HFFc6 (cell line): Measurements from ENCODE around the gene TCIRG1. TPM values are rescaled to one million over a fixed set of nuclear protein-coding genes. Genes with fewer than 3 reads are reported as not detected.
A peak's percentile ranks its signal among the peaks of the same experiment; 100 is the strongest.

ENCODE experiments used
- DNase-seq: peaks from one replicate; pipeline ENCODE4 v3.0.0-alpha.2; 2018
- H3K27ac Mint-ChIP-seq: 2 replicates; pipeline ENCODE4 v1.8.0; 2020; ENCODE audit warnings: mild to moderate bottlenecking, mixed read lengths
- H3K27me3 Mint-ChIP-seq: 2 replicates; pipeline ENCODE4 v1.8.0; 2021; ENCODE audit warnings: mild to moderate bottlenecking, moderate library complexity, mixed read lengths; ENCODE audit not compliant: insufficient read depth
- H3K36me3 Mint-ChIP-seq: 2 replicates; pipeline ENCODE4 v1.8.0; 2021; ENCODE audit warnings: low read depth, mixed read lengths
- H3K4me1 Mint-ChIP-seq: 2 replicates; pipeline ENCODE4 v1.8.0; 2020; ENCODE audit warnings: low read depth, mixed read lengths
- H3K4me3 Mint-ChIP-seq: 2 replicates; pipeline ENCODE4 v1.8.0; 2020; ENCODE audit warnings: mild to moderate bottlenecking, moderate library complexity, mixed read lengths
- H3K9me3 Mint-ChIP-seq: 2 replicates; pipeline ENCODE4 v1.8.0; 2020; ENCODE audit warnings: mild to moderate bottlenecking, mixed read lengths
- total RNA-seq, 6 experiments: library from RNA; stranded (reverse); fragmentation: NEBNext Ultra II Directional; extraction: Animal tissue kit (Norgen Biotek cat#: 25700); gene quantifications; 2 replicates in 1 of 6; 3 replicates in 5 of 6; pipeline ENCODE4 v1.2.3, GENCODE V29; 2021
- TF ChIP-seq, protein P1 (sequence below): fragments of 200-600 bp; sonication (generic); IDR thresholded peaks from 2 replicates; pipeline ENCODE4 v1.5.0; 2021; ENCODE audit warnings: antibody characterized with exemption, mild to moderate bottlenecking

The TCIRG1 gene
- total RNA-seq, 6 experiments from 2014 or later: 113 to 150 (median 131) TPM

GRCh38 chr11:68066742-68067141 lies 27.9 kb downstream of the TCIRG1 start:
- DNase-seq: no peak
- H3K9me3 Mint-ChIP-seq: no peaks in the 10 kb centered on the region
- TF ChIP-seq, protein P1, sequence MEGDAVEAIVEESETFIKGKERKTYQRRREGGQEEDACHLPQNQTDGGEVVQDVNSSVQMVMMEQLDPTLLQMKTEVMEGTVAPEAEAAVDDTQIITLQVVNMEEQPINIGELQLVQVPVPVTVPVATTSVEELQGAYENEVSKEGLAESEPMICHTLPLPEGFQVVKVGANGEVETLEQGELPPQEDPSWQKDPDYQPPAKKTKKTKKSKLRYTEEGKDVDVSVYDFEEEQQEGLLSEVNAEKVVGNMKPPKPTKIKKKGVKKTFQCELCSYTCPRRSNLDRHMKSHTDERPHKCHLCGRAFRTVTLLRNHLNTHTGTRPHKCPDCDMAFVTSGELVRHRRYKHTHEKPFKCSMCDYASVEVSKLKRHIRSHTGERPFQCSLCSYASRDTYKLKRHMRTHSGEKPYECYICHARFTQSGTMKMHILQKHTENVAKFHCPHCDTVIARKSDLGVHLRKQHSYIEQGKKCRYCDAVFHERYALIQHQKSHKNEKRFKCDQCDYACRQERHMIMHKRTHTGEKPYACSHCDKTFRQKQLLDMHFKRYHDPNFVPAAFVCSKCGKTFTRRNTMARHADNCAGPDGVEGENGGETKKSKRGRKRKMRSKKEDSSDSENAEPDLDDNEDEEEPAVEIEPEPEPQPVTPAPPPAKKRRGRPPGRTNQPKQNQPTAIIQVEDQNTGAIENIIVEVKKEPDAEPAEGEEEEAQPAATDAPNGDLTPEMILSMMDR: no peak

GRCh38 chr11:68067991-68068390 lies 29.2 kb downstream of the TCIRG1 start:
- Mint-ChIP-seq H3K9me3 (no peaks in the 10 kb centered on the region), H3K4me1 (no peaks in the 10 kb centered on the region), H3K27ac (no peak overlapping the region), H3K4me3 (no peak overlapping the region), H3K27me3 (no peaks in the 10 kb centered on the region), H3K36me3 (peaks cover 9% of the 10 kb centered on the region; the same call in 1 of the 2 replicates)
- DNase-seq: no peak
- TF ChIP-seq, protein P1: no peak

More at GRCh38 chr11:68066742-68067141, 27.9 kb downstream of the TCIRG1 start:
- H3K27me3 Mint-ChIP-seq: no peaks in the 10 kb centered on the region
- H3K4me1 Mint-ChIP-seq: no peaks in the 10 kb centered on the region
- no peak overlapping the region for H3K4me3 Mint-ChIP-seq
- no peak overlapping the region for H3K27ac Mint-ChIP-seq
- H3K36me3 Mint-ChIP-seq: peaks cover 9% of the 10 kb centered on the region; the same call in 1 of the 2 replicates

DNA sequence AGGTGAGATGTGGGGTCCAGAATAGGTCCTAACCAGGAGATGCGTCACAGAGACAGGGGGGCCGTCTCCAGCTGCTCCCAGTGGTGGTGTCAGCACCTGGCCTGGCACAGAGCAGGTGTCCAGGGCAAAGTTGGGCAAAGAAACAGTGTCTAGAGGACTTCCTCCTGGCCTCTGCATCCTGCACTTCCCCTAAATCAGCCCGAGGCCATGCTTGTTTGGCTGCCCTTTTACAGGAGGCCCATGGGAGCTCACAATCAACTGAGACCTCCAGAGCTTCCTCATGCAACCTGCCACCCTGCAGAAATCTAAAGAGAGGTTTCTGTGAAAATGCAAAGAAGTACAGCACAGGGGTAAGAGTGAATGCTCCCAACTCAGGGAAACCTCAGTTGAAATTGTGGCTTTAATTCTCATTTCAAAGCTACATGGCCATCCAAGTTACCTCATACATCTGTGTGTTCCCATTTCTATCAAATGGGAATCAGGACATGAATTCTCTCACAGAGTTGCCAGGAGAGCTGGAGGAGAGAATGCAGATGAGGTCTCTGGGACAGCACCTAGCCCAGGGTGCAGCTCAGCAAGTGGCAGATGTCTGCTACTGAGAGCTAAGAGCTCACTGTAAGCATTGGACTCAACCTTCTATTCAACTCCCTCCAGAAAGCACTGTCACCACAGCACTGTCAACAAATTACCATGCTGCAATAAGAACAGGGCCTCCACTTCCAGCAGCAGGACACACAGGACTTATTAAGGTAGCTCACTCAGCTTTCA lies 32.6 kb downstream of the TCIRG1 start:
- peaks cover 9% of the 10 kb centered on the region; the same call in 1 of the 2 replicates for H3K36me3 Mint-ChIP-seq
- no peak for DNase-seq
- H3K4me1 Mint-ChIP-seq: no peaks in the 10 kb centered on the region
- no peaks in the 10 kb centered on the region for H3K27me3 Mint-ChIP-seq
- no peak overlapping the region for H3K4me3 Mint-ChIP-seq
- H3K27ac Mint-ChIP-seq: no peak overlapping the region
- no peaks in the 10 kb centered on the region for H3K9me3 Mint-ChIP-seq
- TF ChIP-seq, protein P1: no peak

GRCh38 chr11:68074584-68075352 lies 35.9 kb downstream of the TCIRG1 start:
- peaks cover 3% of the 10 kb centered on the region; the same call in 1 of the 2 replicates for H3K36me3 Mint-ChIP-seq
- no peaks in the 10 kb centered on the region for H3K4me1 Mint-ChIP-seq

GRCh38 chr11:68076371-68077042 lies 37.7 kb downstream of the TCIRG1 start:
- DNase-seq: no peak
- Mint-ChIP-seq H3K4me3 (no peak overlapping the region), H3K9me3 (no peaks in the 10 kb centered on the region), H3K27ac (no peak overlapping the region), H3K27me3 (no peaks in the 10 kb centered on the region), H3K4me1 (no peaks in the 10 kb centered on the region), H3K36me3 (peaks cover 5% of the 10 kb centered on the region)
- TF ChIP-seq, protein P1: peak; percentile 12; the same call in 1 of the 2 replicates

More at GRCh38 chr11:68074584-68075352, 35.9 kb downstream of the TCIRG1 start:
- Mint-ChIP-seq H3K9me3 (no peaks in the 10 kb centered on the region), H3K27ac (no peak overlapping the region), H3K4me3 (no peak overlapping the region), H3K27me3 (no peaks in the 10 kb centered on the region)
- DNase-seq: no peak
- TF ChIP-seq, protein P1: no peak
